ENCODE data around the gene REL. TPM values are rescaled to one million over a fixed set of nuclear protein-coding genes. Genes with fewer than 3 reads are reported as not detected.
"Not testable (repeated sequence)": the region's sequence is repeated elsewhere in the genome, so short reads cannot be mapped to it uniquely, and the experiment has no call there.

REL gene
- total RNA-seq, 4 donors from 2014 or later = 10.5 to 17.3 (median 12.7) TPM

DNA sequence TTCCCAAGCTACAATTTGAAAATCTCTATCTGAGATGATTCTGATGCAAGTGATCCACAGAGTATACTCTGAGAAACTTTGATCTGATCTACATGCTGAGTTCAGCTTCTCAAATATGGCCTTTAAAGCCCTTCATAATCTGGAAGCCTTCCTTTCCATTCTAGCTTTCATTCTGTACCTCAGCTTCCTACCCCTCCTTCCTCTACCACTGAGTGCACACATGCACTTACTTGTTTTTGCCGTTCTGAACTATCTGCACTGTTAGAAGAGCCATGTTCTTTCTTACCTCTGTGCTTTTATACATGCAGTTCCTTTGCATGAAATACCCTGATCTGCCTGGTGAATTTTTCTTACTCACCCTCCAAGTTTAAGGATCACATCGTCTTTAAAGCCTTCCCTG, 25.0 kb downstream of the REL start:
- no peak for DNase-seq (ENCODE audit: low spot score in 2 of 2)
- WGBS, 2 donors = 94 to 95% methylated on average over 2 of the region's 2 CpGs
- Histone ChIP-seq H3K4me3 (no peak overlapping the region), H3K27me3 (no peaks in the 10 kb centered on the region), H3K4me1 (no peaks in the 10 kb centered on the region), H3K27ac (no peak overlapping the region), H3K9me3 (no peaks in the 10 kb centered on the region), H3K36me3 (peaks cover 0 to 53% (median 0%) of the 10 kb centered on the region in 3 donors)
- no peak for TF ChIP-seq POLR2A (IDR thresholded peaks at IDR 0.05)
- TF ChIP-seq, protein P1, sequence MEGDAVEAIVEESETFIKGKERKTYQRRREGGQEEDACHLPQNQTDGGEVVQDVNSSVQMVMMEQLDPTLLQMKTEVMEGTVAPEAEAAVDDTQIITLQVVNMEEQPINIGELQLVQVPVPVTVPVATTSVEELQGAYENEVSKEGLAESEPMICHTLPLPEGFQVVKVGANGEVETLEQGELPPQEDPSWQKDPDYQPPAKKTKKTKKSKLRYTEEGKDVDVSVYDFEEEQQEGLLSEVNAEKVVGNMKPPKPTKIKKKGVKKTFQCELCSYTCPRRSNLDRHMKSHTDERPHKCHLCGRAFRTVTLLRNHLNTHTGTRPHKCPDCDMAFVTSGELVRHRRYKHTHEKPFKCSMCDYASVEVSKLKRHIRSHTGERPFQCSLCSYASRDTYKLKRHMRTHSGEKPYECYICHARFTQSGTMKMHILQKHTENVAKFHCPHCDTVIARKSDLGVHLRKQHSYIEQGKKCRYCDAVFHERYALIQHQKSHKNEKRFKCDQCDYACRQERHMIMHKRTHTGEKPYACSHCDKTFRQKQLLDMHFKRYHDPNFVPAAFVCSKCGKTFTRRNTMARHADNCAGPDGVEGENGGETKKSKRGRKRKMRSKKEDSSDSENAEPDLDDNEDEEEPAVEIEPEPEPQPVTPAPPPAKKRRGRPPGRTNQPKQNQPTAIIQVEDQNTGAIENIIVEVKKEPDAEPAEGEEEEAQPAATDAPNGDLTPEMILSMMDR (IDR thresholded peaks at IDR 0.05) = no peak
- no peak for TF ChIP-seq EP300 (IDR thresholded peaks at IDR 0.05)

DNA sequence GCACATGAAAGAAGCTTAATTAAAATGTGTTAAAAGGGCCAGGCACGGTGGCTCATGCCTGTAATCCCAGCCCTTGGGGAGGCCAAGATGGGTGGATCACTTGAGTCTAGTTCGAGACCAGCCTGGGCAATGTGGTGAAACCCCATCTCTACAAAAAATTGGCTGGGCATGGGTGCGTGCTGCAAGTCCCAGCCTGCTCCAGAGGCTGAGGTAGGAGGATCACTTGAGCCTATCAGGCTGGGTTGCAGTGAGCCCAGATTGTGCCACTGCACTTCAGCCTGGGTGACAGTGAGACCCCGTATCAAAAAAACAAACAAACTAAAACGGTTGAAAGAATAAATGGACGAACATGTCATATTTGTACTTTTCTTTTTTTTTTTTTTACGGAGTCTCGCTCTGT, 26.0 kb downstream of the REL start:
- WGBS, 2 donors = 91 to 95% methylated on average over 8 of the region's 8 CpGs
- Histone ChIP-seq H3K4me3 (no peak overlapping the region), H3K27ac (no peak overlapping the region), H3K9me3 (no peaks in the 10 kb centered on the region), H3K27me3 (no peaks in the 10 kb centered on the region), H3K36me3 (peaks cover 0 to 47% (median 0%) of the 10 kb centered on the region in 3 donors), H3K4me1 (no peaks in the 10 kb centered on the region)
- no peak for DNase-seq (ENCODE audit: low spot score in 2 of 2)
- no peak for TF ChIP-seq POLR2A (IDR thresholded peaks at IDR 0.05)
- TF ChIP-seq EP300 (IDR thresholded peaks at IDR 0.05) = no peak

DNA sequence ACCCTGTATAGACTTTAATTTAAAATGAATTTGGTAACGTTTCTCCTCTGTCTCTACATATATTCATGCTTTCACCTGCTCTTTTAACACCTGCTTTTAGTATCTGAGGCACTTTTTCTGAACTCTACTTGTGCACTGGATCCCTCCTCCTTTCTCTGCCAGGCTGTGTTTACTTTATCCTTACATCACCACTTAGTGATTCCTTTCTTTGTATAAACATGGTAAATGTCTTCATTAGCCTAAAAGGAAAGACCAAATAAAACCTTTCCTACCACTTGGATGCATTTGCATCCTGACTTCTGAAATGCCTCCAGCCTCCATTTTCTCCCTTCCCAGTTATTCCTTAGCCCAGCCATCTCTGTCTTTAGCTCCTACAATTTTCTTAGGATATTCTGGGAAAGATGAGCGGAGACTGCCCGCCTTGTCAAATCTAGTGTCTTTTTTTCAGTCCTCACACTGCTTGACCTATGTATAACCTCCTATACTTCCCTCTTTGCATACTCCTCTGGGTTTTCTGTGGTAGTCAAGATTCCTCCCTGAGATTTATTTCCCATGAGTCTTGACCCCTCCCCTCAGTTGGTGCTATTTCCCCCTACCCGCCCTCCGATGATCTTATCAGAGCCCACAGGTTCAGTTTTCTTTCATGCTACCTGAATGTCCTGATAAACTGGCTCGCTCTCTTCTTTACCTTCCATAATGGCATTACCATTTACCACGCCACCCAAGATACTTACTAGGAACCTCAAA, 44.8 kb downstream of the REL start:
- no peak for DNase-seq (ENCODE audit: low spot score in 2 of 2)
- Histone ChIP-seq H3K27ac (peak overlapping the region in 1 of 4 donors; percentile 5), H3K4me1 (no peaks in the 10 kb centered on the region), H3K36me3 (peaks cover 0 to 58% (median 0%) of the 10 kb centered on the region in 3 donors), H3K9me3 (no peaks in the 10 kb centered on the region), H3K27me3 (no peaks in the 10 kb centered on the region), H3K4me3 (no peak overlapping the region)
- TF ChIP-seq, protein P1 (IDR thresholded peaks at IDR 0.05) = no peak
- TF ChIP-seq POLR2A (IDR thresholded peaks at IDR 0.05) (no peak), EP300 (IDR thresholded peaks at IDR 0.05) (no peak)
- 84 to 87% methylated on average over 7 of the region's 7 CpGs for WGBS, 2 donors

DNA sequence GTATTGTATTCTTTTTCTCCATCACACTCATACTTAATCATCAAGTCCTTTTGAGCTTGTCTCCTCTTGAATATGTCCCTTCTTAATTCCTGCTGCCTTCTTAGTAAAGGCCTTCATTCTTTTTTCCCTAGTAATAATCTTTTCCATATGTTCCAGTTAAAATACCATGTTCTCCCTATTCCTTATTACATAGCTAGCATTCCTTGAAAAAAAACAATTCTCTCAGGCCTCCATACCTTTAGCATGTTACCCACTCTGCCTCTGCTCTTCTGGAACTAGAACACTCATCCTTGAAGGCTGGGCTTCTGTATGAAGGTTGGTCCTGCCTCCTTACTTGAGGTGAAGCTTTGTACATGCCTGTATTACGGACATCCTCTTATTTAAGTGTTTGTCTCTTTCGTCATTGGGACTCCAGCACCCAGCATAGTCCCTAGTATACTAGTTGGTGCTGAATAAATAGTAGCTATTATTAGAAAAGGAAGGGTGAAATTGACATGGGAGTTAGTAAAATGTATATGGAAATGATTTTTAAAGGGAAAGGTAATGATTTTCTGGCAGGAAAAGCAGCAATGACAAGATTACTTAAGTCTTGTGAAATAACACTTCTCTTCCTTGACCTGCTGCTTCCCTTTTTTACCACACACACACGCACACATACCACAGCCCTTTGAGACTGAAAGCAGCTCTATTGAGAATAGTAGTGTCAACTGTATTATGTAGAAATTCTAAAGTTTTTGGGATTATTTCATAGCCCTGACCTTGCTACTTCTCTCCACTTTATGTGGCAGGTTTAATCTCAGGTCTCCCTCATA, 45.6 kb downstream of the REL start:
- Histone ChIP-seq H3K36me3 (peaks cover 0 to 60% (median 2%) of the 10 kb centered on the region in 3 donors), H3K4me3 (no peak overlapping the region), H3K4me1 (no peaks in the 10 kb centered on the region), H3K9me3 (no peaks in the 10 kb centered on the region), H3K27me3 (no peaks in the 10 kb centered on the region), H3K27ac (peak overlapping the region in 1 of 4 donors; percentile 5)
- 76 to 79% methylated on average over 3 of the region's 3 CpGs for WGBS, 2 donors
- no peak for DNase-seq (ENCODE audit: low spot score in 2 of 2)
- TF ChIP-seq POLR2A (IDR thresholded peaks at IDR 0.05) (no peak), EP300 (IDR thresholded peaks at IDR 0.05) (peak in 1 of 2 donors; percentile 75)
- TF ChIP-seq, protein P1 (IDR thresholded peaks at IDR 0.05) = no peak

DNA sequence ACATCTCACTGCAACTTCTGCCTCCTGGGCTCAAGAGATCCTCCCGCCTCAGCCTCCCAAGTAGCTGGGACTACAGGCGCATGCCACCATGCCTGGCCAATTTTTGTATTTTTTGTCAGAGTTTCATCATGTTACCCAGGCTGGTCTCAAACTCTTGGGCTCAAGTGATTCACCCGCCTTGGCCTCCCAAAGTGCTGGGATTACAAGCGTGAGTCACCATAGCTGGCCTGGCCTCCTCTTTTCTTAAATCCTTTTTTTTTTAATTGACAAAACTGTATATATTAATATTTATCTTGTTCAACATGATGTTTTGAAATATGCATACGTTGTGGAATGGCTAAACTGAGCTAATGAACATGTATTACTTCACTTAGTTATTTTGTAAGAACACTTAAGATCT, 50.7 kb downstream of the REL start:
- Histone ChIP-seq H3K4me1 (peaks cover 0 to 14% (median 0%) of the 10 kb centered on the region in 4 donors), H3K36me3 (peaks cover 0 to 32% (median 5%) of the 10 kb centered on the region in 3 donors)
- not testable (repeated sequence) for H3K9me3 ChIP-seq; H3K27me3 ChIP-seq; DNase-seq (ENCODE audit: low spot score in 2 of 2); H3K27ac ChIP-seq; H3K4me3 ChIP-seq
- WGBS, 2 donors = 96 to 97% methylated on average over 5 of the region's 5 CpGs

DNA sequence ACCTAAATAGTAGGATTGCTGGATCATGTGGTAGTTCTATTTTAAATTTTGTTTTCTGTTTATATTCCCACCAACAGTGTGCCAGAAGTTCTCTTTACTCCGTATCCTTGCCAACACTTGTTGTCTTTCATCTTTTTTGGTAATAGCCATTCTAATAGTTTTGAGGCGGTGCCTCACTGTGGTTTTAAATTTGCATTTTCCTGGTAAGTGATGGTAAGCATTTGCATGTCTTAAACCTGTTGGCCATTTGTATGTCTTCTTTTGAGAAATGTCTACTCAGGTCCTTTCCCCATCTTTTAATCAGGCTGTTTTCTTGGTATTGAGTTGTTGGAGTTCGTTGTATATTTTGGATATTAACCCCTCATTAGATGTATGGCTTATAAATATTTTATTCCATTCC, 51.6 kb downstream of the REL start:
- no peak for TF ChIP-seq EP300 (IDR thresholded peaks at IDR 0.05)
- TF ChIP-seq POLR2A (IDR thresholded peaks at IDR 0.05) = no peak
- TF ChIP-seq, protein P1 (IDR thresholded peaks at IDR 0.05) = no peak
- H3K36me3 ChIP-seq = peaks cover 0 to 32% (median 5%) of the 10 kb centered on the region in 3 donors
- no peak overlapping the region for H3K4me3 ChIP-seq
- H3K27me3 ChIP-seq = no peaks in the 10 kb centered on the region
- no peaks in the 10 kb centered on the region for H3K9me3 ChIP-seq
- no peak for DNase-seq (ENCODE audit: low spot score in 2 of 2)
- WGBS, 2 donors = 91 to 96% methylated on average over 3 of the region's 3 CpGs
- peaks cover 0 to 14% (median 0%) of the 10 kb centered on the region in 4 donors for H3K4me1 ChIP-seq
- no peak overlapping the region for H3K27ac ChIP-seq

All from tibial nerve (tissue), 4 donors.